ENCODE results near the gene HSD11B1L.
A peak's percentile ranks its signal among the peaks of the same experiment; 100 is the strongest.

Gene HSD11B1L

DNA sequence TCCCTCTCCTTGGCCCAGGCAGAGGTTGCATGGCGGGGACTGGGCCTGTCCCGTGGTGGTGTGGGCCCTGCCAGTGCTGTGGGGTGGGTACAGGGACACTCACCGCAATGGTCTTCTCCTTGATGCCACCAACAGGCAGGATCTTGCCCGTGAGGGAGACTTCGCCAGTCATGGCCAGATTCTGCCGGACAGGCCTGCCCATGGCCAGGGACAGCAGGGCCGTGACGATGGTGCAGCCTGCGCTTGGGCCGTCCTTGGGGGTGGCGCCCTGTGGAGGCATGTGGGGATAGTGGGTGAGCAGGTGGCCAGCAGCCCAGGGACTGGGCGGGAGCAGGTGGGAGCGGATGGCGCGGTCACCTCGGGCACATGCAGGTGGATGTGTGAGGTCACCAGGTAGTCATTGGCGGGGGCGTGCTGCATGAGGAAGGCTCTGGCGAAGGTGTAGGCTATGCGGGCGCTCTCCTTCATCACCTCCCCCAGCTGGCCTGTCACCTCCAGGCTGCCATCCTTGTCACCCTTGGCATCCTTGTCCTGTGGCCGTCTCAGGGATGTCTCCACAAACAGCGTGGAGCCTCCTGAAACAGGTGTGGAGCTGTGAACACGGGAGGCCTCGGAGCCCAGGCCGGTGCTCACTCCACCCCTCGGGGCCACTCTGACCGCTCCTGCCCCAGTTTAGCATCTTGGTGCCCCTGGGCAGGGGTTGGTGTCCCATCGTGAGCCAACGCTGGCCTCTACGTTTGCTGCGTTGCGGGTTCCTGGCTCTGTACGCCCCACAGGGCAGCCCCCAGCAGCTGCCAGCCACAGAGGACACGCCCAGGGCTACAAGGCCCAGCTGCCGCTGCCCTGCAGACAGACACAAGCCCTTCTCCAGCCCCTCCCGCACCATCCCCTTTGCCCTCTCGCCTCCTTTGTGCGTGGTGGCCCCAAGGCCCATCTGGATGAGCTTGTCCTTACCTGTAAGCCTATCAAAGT, 12.7 kb downstream of the HSD11B1L start (continued):
- TF ChIP-seq, protein P1, sequence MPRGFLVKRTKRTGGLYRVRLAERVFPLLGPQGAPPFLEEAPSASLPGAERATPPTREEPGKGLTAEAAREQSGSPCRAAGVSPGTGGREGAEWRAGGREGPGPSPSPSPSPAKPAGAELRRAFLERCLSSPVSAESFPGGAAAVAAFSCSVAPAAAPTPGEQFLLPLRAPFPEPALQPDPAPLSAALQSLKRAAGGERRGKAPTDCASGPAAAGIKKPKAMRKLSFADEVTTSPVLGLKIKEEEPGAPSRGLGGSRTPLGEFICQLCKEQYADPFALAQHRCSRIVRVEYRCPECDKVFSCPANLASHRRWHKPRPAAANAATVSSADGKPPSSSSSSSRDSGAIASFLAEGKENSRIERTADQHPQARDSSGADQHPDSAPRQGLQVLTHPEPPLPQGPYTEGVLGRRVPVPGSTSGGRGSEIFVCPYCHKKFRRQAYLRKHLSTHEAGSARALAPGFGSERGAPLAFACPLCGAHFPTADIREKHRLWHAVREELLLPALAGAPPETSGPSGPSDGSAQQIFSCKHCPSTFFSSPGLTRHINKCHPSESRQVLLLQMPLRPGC (tag by site-specific recombination; IDR thresholded peaks at IDR 0.05), result 0 out of 2 replicates have a peak, but pooled peaks have one; percentile 24
- no peak for TF ChIP-seq ZNF23 (tag by site-specific recombination; IDR thresholded peaks at IDR 0.05; ENCODE audit: borderline replicate concordance)
- peak; percentile 23; the same call in 1 of the 2 replicates for TF ChIP-seq ZIC2 (tag by site-specific recombination; IDR thresholded peaks at IDR 0.05)
- TF ChIP-seq, protein P2, sequence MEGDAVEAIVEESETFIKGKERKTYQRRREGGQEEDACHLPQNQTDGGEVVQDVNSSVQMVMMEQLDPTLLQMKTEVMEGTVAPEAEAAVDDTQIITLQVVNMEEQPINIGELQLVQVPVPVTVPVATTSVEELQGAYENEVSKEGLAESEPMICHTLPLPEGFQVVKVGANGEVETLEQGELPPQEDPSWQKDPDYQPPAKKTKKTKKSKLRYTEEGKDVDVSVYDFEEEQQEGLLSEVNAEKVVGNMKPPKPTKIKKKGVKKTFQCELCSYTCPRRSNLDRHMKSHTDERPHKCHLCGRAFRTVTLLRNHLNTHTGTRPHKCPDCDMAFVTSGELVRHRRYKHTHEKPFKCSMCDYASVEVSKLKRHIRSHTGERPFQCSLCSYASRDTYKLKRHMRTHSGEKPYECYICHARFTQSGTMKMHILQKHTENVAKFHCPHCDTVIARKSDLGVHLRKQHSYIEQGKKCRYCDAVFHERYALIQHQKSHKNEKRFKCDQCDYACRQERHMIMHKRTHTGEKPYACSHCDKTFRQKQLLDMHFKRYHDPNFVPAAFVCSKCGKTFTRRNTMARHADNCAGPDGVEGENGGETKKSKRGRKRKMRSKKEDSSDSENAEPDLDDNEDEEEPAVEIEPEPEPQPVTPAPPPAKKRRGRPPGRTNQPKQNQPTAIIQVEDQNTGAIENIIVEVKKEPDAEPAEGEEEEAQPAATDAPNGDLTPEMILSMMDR (tag by site-specific recombination; IDR thresholded peaks at IDR 0.05), result no peak
- TF ChIP-seq, protein P3, sequence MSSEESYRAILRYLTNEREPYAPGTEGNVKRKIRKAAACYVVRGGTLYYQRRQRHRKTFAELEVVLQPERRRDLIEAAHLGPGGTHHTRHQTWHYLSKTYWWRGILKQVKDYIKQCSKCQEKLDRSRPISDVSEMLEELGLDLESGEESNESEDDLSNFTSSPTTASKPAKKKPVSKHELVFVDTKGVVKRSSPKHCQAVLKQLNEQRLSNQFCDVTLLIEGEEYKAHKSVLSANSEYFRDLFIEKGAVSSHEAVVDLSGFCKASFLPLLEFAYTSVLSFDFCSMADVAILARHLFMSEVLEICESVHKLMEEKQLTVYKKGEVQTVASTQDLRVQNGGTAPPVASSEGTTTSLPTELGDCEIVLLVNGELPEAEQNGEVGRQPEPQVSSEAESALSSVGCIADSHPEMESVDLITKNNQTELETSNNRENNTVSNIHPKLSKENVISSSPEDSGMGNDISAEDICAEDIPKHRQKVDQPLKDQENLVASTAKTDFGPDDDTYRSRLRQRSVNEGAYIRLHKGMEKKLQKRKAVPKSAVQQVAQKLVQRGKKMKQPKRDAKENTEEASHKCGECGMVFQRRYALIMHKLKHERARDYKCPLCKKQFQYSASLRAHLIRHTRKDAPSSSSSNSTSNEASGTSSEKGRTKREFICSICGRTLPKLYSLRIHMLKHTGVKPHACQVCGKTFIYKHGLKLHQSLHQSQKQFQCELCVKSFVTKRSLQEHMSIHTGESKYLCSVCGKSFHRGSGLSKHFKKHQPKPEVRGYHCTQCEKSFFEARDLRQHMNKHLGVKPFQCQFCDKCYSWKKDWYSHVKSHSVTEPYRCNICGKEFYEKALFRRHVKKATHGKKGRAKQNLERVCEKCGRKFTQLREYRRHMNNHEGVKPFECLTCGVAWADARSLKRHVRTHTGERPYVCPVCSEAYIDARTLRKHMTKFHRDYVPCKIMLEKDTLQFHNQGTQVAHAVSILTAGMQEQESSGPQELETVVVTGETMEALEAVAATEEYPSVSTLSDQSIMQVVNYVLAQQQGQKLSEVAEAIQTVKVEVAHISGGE (tag by site-specific recombination; conservative IDR thresholded peaks at IDR 0.05; ENCODE audit: low read depth), result no peak
- TF ChIP-seq, protein P4, sequence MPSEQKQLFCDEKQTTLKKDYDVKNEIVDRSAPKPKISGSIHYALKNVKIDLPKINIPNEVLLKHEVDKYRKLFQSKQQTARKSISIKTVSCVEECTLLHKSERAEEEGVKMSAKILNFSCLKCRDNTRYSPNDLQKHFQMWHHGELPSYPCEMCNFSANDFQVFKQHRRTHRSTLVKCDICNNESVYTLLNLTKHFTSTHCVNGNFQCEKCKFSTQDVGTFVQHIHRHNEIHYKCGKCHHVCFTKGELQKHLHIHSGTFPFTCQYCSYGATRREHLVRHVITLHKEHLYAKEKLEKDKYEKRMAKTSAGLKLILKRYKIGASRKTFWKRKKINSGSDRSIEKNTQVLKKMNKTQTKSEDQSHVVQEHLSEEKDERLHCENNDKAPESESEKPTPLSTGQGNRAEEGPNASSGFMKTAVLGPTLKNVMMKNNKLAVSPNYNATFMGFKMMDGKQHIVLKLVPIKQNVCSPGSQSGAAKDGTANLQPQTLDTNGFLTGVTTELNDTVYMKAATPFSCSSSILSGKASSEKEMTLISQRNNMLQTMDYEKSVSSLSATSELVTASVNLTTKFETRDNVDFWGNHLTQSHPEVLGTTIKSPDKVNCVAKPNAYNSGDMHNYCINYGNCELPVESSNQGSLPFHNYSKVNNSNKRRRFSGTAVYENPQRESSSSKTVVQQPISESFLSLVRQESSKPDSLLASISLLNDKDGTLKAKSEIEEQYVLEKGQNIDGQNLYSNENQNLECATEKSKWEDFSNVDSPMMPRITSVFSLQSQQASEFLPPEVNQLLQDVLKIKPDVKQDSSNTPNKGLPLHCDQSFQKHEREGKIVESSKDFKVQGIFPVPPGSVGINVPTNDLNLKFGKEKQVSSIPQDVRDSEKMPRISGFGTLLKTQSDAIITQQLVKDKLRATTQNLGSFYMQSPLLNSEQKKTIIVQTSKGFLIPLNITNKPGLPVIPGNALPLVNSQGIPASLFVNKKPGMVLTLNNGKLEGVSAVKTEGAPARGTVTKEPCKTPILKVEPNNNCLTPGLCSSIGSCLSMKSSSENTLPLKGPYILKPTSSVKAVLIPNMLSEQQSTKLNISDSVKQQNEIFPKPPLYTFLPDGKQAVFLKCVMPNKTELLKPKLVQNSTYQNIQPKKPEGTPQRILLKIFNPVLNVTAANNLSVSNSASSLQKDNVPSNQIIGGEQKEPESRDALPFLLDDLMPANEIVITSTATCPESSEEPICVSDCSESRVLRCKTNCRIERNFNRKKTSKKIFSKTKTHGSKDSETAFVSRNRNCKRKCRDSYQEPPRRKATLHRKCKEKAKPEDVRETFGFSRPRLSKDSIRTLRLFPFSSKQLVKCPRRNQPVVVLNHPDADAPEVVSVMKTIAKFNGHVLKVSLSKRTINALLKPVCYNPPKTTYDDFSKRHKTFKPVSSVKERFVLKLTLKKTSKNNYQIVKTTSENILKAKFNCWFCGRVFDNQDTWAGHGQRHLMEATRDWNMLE (tag by site-specific recombination; conservative IDR thresholded peaks at IDR 0.05; ENCODE audit: low read depth), result no peak
- no peak for TF ChIP-seq ZNF777 (tag by site-specific recombination; IDR thresholded peaks at IDR 0.05; ENCODE audit: borderline replicate concordance)
- TF ChIP-seq ZNF501 (tag by site-specific recombination; IDR thresholded peaks at IDR 0.05), result no peak; the same call in 1 of the 2 replicates
- TF ChIP-seq ZFHX2 (tag by site-specific recombination; conservative IDR thresholded peaks at IDR 0.05), result peak; percentile 87
- no peak for TF ChIP-seq ZBTB7A (tag by site-specific recombination; IDR thresholded peaks at IDR 0.05; ENCODE audit: low read depth)
- TF ChIP-seq ZNF658 (tag by site-specific recombination; IDR thresholded peaks at IDR 0.05), result no peak
- no peak for TF ChIP-seq ZNF433 (tag by site-specific recombination; IDR thresholded peaks at IDR 0.05; ENCODE audit: low read depth)
- TF ChIP-seq ZNF473 (tag by site-specific recombination; IDR thresholded peaks at IDR 0.05), result no peak
- TF ChIP-seq, protein P5, sequence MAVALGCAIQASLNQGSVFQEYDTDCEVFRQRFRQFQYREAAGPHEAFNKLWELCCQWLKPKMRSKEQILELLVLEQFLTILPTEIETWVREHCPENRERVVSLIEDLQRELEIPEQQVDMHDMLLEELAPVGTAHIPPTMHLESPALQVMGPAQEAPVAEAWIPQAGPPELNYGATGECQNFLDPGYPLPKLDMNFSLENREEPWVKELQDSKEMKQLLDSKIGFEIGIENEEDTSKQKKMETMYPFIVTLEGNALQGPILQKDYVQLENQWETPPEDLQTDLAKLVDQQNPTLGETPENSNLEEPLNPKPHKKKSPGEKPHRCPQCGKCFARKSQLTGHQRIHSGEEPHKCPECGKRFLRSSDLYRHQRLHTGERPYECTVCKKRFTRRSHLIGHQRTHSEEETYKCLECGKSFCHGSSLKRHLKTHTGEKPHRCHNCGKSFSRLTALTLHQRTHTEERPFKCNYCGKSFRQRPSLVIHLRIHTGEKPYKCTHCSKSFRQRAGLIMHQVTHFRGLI (tag by site-specific recombination; IDR thresholded peaks at IDR 0.05), result no peak
- no peak for TF ChIP-seq ZSCAN23 (tag by site-specific recombination; IDR thresholded peaks at IDR 0.05)
- peak; percentile 31 for TF ChIP-seq ZEB2 (tag by site-specific recombination; IDR thresholded peaks at IDR 0.05)
- no peak for TF ChIP-seq ZNF223 (tag by site-specific recombination; IDR thresholded peaks at IDR 0.05)
- TF ChIP-seq, protein P6, sequence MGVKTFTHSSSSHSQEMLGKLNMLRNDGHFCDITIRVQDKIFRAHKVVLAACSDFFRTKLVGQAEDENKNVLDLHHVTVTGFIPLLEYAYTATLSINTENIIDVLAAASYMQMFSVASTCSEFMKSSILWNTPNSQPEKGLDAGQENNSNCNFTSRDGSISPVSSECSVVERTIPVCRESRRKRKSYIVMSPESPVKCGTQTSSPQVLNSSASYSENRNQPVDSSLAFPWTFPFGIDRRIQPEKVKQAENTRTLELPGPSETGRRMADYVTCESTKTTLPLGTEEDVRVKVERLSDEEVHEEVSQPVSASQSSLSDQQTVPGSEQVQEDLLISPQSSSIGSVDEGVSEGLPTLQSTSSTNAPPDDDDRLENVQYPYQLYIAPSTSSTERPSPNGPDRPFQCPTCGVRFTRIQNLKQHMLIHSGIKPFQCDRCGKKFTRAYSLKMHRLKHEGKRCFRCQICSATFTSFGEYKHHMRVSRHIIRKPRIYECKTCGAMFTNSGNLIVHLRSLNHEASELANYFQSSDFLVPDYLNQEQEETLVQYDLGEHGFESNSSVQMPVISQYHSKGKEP (tag by site-specific recombination; IDR thresholded peaks at IDR 0.05), result no peak
- no peak for TF ChIP-seq ZNF747 (tag by site-specific recombination; IDR thresholded peaks at IDR 0.05)
- TF ChIP-seq ZNF549 (tag by site-specific recombination; IDR thresholded peaks at IDR 0.05), result no peak
- peak; percentile 2; the same call in 1 of the 2 replicates for TF ChIP-seq ZNF146 (tag by site-specific recombination; IDR thresholded peaks at IDR 0.05)
- no peak for TF ChIP-seq SP7 (tag by site-specific recombination; IDR thresholded peaks at IDR 0.05)
